ENCODE data around the gene PATE3.

DNA sequence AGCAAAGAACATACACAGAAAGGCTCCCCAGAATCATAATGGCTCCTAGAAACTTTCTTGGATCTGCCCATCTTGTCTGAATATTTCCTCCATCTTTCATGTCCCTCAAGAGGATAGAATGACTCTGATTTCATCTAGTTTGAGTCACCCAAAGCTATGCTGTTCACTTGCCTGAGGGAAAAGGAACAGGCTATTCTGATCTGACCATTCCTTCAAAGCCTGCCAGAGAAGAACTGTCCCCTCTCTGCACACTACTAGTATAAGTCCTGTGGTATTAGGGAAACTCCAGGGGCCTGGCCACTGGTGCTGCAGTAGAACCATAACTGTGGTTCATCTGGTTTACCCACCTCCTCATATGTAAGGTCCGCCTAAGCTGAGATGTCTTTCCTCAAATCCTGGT lies 44.2 kb upstream of the PATE3 start:
- no peak for TF ChIP-seq POLR2AphosphoS5 (IDR thresholded peaks at IDR 0.05)
- TF ChIP-seq, protein P1, sequence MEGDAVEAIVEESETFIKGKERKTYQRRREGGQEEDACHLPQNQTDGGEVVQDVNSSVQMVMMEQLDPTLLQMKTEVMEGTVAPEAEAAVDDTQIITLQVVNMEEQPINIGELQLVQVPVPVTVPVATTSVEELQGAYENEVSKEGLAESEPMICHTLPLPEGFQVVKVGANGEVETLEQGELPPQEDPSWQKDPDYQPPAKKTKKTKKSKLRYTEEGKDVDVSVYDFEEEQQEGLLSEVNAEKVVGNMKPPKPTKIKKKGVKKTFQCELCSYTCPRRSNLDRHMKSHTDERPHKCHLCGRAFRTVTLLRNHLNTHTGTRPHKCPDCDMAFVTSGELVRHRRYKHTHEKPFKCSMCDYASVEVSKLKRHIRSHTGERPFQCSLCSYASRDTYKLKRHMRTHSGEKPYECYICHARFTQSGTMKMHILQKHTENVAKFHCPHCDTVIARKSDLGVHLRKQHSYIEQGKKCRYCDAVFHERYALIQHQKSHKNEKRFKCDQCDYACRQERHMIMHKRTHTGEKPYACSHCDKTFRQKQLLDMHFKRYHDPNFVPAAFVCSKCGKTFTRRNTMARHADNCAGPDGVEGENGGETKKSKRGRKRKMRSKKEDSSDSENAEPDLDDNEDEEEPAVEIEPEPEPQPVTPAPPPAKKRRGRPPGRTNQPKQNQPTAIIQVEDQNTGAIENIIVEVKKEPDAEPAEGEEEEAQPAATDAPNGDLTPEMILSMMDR (IDR thresholded peaks at IDR 0.05) = no peak
